ENCODE results near the gene PRR35. TPM values are rescaled to one million over a fixed set of nuclear protein-coding genes. Genes with fewer than 3 reads are reported as not detected.
A peak's percentile ranks its signal among the peaks of the same experiment; 100 is the strongest.

The PRR35 gene
- total RNA-seq, 1 experiment from 2014 or later = not detected

DNA sequence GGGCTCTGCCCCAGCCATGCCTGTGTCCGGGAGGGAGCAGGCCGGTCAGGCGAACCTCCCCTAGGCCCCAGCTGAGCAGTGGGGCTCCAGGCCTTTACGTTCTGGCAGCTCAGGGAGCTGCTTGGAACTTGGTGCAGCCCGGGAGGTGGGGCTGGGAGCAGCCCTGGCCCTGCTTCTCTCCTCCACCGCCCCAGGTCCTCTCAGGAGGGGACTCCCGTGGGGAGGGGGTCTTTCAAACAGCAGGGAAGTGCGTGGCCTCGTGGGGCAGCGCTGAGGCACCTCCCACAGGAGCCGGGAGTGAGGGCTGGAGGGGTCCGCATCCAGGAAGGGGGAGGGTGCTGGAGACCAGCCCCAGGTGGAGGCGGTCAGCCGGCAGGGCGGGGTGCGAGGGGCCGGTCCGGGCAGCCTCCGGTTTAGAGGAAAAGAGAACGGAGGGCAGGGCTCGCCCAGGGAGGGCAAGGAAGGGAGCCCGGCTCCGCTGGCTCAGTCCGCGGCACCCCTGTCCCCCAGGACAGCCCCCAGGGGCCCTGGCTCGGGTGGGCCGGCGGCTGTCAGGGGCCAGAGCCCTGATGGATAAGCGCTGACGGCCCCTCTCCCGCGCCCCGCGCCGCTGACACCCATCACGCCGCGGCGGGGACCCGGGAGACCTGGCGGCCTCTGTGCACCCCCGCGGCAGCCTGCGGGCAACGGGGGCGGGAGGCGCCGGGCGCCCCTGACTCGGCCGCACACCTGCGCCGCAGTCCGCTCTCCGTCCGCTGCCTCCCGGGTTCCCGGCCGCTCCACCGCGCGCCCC lies 587 bp upstream of the PRR35 start:
- Histone ChIP-seq H3F3A (ENCODE audit: low read length, unreplicated experiment) (no peaks in the 10 kb centered on the region), H3K79me2 (ENCODE audit: low read length) (no peaks in the 10 kb centered on the region), H3K9ac (ENCODE audit: low read length) (no peak overlapping the region), H3K4me2 (ENCODE audit: low read length) (no peak overlapping the region), H4K20me1 (ENCODE audit: low read length) (no peaks in the 10 kb centered on the region), H3K27ac (ENCODE audit: low read length) (no peak overlapping the region), H3K9me3 (ENCODE audit: low read length) (no peaks in the 10 kb centered on the region), H3K4me1 (ENCODE audit: insufficient read depth, low read length) (no peaks in the 10 kb centered on the region), H3K4me3 (ENCODE audit: low read length) (no peak overlapping the region), H3K27me3 (ENCODE audit: low read length) (peaks cover 13% of the 10 kb centered on the region), H3K9me2 (replicated peaks; ENCODE audit: low read length) (no peaks in the 10 kb centered on the region), H2AFZ (ENCODE audit: low read length) (no peak overlapping the region), H3K36me3 (ENCODE audit: low read depth, low read length) (no peaks in the 10 kb centered on the region)
- DNase-seq (no peak), ATAC-seq (0 out of 2 replicates have a peak, but pooled peaks have one; percentile 8)
- ChIA-PET CTCF (no interaction called here), POLR2A (ENCODE audit: unreplicated experiment) (no interaction called here)
- intact Hi-C loops (cut with micrococcal nuclease) = no loop called here
- TF ChIP-seq, protein P1, sequence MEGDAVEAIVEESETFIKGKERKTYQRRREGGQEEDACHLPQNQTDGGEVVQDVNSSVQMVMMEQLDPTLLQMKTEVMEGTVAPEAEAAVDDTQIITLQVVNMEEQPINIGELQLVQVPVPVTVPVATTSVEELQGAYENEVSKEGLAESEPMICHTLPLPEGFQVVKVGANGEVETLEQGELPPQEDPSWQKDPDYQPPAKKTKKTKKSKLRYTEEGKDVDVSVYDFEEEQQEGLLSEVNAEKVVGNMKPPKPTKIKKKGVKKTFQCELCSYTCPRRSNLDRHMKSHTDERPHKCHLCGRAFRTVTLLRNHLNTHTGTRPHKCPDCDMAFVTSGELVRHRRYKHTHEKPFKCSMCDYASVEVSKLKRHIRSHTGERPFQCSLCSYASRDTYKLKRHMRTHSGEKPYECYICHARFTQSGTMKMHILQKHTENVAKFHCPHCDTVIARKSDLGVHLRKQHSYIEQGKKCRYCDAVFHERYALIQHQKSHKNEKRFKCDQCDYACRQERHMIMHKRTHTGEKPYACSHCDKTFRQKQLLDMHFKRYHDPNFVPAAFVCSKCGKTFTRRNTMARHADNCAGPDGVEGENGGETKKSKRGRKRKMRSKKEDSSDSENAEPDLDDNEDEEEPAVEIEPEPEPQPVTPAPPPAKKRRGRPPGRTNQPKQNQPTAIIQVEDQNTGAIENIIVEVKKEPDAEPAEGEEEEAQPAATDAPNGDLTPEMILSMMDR (conservative IDR thresholded peaks at IDR 0.05; ENCODE audit: low read depth, low read length) = no peak
- no peak for TF ChIP-seq EZH2phosphoT487 (IDR thresholded peaks at IDR 0.05; ENCODE audit: borderline replicate concordance, low read length)
- TF ChIP-seq EZH2 (IDR thresholded peaks at IDR 0.05; ENCODE audit: low read length, unreplicated experiment) = no peak
- BruUV-seq (replicated peaks) = no TSS peak

- no peak overlapping the region for H2AFZ ChIP-seq (ENCODE audit: low read length)
- H3K9me3 ChIP-seq (ENCODE audit: low read length) = no peaks in the 10 kb centered on the region
- ChIA-PET POLR2A (ENCODE audit: unreplicated experiment) (no interaction called here), CTCF (no interaction called here)
- no peaks in the 10 kb centered on the region for H3F3A ChIP-seq (ENCODE audit: low read length, unreplicated experiment)
- H3K4me3 ChIP-seq (ENCODE audit: low read length) = no peak overlapping the region
- H3K4me2 ChIP-seq (ENCODE audit: low read length) = no peak overlapping the region
- no peaks in the 10 kb centered on the region for H3K9me2 ChIP-seq (replicated peaks; ENCODE audit: low read length)
- DNase-seq = no peak
- no peaks in the 10 kb centered on the region for H3K36me3 ChIP-seq (ENCODE audit: low read depth, low read length)
- no peaks in the 10 kb centered on the region for H3K4me1 ChIP-seq (ENCODE audit: insufficient read depth, low read length)
- H3K27me3 ChIP-seq (ENCODE audit: low read length) = peaks cover 13% of the 10 kb centered on the region
- no peaks in the 10 kb centered on the region for H3K79me2 ChIP-seq (ENCODE audit: low read length)
- TF ChIP-seq EZH2phosphoT487 (IDR thresholded peaks at IDR 0.05; ENCODE audit: borderline replicate concordance, low read length) (no peak), EZH2 (IDR thresholded peaks at IDR 0.05; ENCODE audit: low read length, unreplicated experiment) (no peak)
- TF ChIP-seq, protein P1 (conservative IDR thresholded peaks at IDR 0.05; ENCODE audit: low read depth, low read length) = no peak
- H3K27ac ChIP-seq (ENCODE audit: low read length) = no peak overlapping the region
- H4K20me1 ChIP-seq (ENCODE audit: low read length) = no peaks in the 10 kb centered on the region
- ATAC-seq = no peak
- no TSS peak for BruUV-seq (replicated peaks)
- intact Hi-C loops (cut with micrococcal nuclease) = no loop called here
- no peak overlapping the region for H3K9ac ChIP-seq (ENCODE audit: low read length)
These were observed 663 bp downstream of the PRR35 start for GRCh38 chr16:560701-561412.

GRCh38 chr16:561413-561794 lies 1.2 kb downstream of the PRR35 start:
- no peak for ATAC-seq
- Histone ChIP-seq H3K4me3 (ENCODE audit: low read length) (no peak overlapping the region), H4K20me1 (ENCODE audit: low read length) (no peaks in the 10 kb centered on the region), H3F3A (ENCODE audit: low read length, unreplicated experiment) (no peaks in the 10 kb centered on the region), H3K9me2 (replicated peaks; ENCODE audit: low read length) (no peaks in the 10 kb centered on the region), H2AFZ (ENCODE audit: low read length) (no peak overlapping the region), H3K27ac (ENCODE audit: low read length) (no peak overlapping the region), H3K4me2 (ENCODE audit: low read length) (no peak overlapping the region), H3K79me2 (ENCODE audit: low read length) (no peaks in the 10 kb centered on the region), H3K36me3 (ENCODE audit: low read depth, low read length) (no peaks in the 10 kb centered on the region), H3K9ac (ENCODE audit: low read length) (no peak overlapping the region), H3K4me1 (ENCODE audit: insufficient read depth, low read length) (no peaks in the 10 kb centered on the region), H3K27me3 (ENCODE audit: low read length) (peaks cover 13% of the 10 kb centered on the region), H3K9me3 (ENCODE audit: low read length) (no peaks in the 10 kb centered on the region)
- ChIA-PET POLR2A (ENCODE audit: unreplicated experiment) (no interaction called here), CTCF (no interaction called here)
- BruUV-seq (replicated peaks) = no TSS peak
- TF ChIP-seq EZH2 (IDR thresholded peaks at IDR 0.05; ENCODE audit: low read length, unreplicated experiment) = no peak
- TF ChIP-seq, protein P1 (conservative IDR thresholded peaks at IDR 0.05; ENCODE audit: low read depth, low read length) = no peak
- no peak for TF ChIP-seq EZH2phosphoT487 (IDR thresholded peaks at IDR 0.05; ENCODE audit: borderline replicate concordance, low read length)
- intact Hi-C loops (cut with micrococcal nuclease) = no loop called here
- DNase-seq = no peak
